Amniotic epithelial cell (primary cell): ENCODE data around the gene ODF4.
"Not testable (repeated sequence)": the region's sequence is repeated elsewhere in the genome, so short reads cannot be mapped to it uniquely, and the experiment has no call there.

Experiments used
- DNase-seq: peaks from one replicate; pipeline ENCODE4 v3.0.0-alpha.2; 2010; ENCODE audit warnings: low read depth

The ODF4 gene

GRCh38 chr17:8368193-8368592 lies 28.6 kb downstream of the ODF4 start:
- no peak for DNase-seq

GRCh38 chr17:8369944-8370343 lies 30.3 kb downstream of the ODF4 start:
- no peak for DNase-seq

DNA sequence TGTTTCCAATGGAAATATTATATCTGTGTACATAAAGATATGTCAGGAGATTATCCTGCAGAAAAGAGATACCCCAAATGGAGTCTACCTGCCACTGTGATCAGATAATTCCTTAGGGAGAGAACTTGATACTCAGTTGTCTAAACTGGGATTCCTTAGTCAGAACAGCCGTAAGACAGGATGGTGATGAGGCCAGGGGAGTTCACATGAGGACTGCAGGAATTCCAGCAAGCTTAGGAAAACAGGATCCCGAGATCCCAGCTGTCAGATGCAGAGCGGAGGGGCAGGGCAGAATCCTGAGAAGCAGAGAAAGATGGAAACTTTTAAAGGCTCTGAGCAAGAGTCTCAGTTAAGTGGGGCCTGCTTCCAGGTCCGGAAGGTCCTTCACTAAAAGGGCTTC lies 32.1 kb downstream of the ODF4 start:
- DNase-seq, result peak; percentile 33

- DNase-seq, result no peak
Measured at GRCh38 chr17:8372422-8372821, 32.8 kb downstream of the ODF4 start.

- DNase-seq, result not testable (repeated sequence)
Measured at GRCh38 chr17:8373856-8374255, 34.2 kb downstream of the ODF4 start.

DNA sequence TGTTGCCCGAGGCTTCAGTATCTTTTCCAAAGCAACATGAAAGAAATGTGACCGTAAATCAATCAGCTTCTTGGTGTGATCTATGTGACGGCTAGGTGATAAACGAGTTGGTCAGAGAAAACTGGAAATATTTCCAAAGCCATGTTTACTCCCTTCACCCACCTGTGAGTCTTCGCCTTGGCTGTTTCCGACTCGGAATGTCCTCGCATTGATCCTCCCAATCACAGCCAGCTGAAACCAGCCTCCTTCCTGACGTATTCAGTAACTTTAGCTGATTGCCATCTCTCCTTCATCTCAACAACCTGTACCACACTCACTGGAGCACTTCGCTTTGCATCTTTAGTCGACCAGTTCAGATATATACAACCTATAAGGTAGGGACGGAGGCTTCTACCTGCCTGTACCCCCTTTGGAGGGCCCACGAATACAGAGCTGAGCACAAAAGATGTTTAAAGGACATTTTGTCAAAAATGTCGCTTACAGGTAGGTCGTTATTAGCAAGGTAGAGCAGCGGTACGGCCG lies 36.2 kb downstream of the ODF4 start:
- peak; percentile 17 for DNase-seq

DNA sequence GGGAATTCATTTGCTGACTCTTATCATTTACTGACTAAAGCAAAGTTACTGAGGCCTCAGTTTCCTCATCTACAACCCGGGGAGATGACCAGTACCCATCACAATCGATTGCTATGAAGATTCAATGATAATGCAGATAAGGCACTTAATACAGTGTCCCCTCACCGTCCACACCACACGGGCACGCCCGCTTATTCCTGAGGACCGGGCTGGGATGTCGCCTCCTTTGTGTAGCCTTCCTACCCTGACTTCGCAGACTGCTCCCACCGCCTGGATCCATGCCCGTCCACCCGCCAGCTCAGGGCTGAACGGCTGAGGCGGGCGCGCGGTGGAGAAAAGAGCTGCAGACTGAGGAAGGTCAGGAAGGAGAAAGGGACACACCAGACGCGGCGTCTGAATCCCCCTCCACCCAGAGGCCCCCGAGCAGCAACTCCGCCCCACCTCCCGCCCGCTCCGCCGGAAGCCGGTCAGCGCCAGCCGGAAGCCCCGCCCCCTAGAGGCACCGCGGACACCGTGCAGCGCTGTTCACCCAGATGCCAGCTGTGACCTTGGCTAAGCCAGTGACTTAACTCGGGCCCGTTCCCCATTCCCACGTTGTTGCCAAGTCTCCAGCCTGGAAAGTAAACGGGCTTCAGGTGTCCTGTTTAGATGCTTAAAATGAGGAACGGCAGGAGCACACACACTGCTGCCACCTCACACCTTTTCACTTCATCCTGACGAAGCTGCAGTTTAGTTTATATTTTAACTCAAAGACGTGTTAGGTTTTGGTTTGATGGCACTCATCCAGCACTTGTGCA lies 36.8 kb downstream of the ODF4 start, which contains the start of gene KRABD2:
Gene KRABD2, minus strand, starts transcription at position 434 of the 797 bp plus-strand sequence.
- peak; percentile 77 for DNase-seq

- no peak for DNase-seq
Measured at GRCh38 chr17:8377422-8377821, 37.8 kb downstream of the ODF4 start.

DNA sequence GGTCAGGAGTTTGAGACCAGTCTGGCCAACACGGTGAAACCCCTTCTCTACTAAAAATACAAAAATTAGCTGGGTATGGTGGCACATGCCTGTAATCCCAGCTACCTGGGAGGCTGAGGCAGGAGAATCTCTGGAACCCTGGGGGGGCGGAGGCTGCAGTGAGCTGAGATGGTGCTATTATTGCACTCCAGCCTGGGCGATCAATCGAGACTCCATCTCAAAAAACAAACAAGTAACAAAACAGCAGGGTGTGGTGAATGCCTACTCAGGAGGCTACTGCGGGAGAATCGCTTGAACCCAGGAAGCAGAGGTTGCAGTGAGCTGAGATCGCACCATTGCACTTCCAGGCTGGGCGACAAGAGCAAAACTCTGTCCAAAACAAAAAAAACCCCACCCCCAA lies 38.5 kb downstream of the ODF4 start:
- not testable (repeated sequence) for DNase-seq

GRCh38 chr17:8380049-8380448 lies 40.4 kb downstream of the ODF4 start:
- no peak for DNase-seq

DNA sequence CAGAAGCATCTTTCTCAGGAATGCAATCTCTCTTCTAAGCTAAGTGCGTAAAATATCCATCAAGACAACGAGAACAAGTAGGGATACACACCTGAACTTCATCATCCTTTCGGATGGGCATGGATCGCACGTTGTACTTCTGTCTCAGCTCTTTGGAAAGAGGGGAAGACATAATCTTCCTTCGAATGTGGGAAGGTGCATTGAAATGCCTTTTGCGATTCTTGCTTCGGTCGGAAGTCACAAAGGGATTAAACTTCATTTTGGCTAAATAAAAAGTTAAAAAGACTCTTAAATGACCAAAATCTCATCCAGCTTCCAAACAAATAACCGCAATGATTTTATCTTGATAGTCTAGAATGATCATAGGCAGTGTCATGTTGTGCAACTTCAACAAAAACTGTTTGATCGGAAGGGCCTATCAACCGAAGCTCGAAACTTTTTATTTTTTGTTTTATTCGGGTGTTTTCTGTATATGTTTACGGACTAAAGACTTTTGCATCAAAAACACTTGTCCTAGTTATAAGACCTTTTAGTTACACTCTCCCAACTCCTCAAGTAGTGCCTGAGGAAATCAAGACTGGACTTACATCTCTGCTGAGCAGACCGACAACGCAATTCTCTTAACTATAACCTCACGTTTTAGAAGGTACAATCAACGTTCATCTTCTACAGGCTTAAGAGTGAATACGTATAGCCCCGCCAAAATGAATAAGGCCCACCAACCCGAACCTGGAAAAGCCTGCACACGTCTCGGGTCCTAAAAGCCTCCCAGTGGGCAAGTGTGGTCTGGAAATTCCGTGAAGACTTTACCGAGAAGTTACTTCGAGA lies 42.6 kb downstream of the ODF4 start:
- DNase-seq, result peak; percentile 17

DNA sequence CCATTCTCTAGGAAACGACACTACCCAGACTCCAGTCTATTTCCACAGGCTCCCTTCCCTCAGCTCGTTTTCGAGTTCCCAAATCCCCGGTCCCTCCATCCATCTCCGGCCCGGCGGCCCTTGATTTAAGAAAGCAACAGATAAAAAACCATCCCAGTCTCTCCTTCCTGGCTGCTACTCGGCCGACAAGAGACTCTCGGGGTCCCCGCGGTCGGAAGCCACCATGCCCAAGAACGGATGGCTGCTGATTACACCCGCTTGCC lies 43.2 kb downstream of the ODF4 start:
- no peak for DNase-seq

DNA sequence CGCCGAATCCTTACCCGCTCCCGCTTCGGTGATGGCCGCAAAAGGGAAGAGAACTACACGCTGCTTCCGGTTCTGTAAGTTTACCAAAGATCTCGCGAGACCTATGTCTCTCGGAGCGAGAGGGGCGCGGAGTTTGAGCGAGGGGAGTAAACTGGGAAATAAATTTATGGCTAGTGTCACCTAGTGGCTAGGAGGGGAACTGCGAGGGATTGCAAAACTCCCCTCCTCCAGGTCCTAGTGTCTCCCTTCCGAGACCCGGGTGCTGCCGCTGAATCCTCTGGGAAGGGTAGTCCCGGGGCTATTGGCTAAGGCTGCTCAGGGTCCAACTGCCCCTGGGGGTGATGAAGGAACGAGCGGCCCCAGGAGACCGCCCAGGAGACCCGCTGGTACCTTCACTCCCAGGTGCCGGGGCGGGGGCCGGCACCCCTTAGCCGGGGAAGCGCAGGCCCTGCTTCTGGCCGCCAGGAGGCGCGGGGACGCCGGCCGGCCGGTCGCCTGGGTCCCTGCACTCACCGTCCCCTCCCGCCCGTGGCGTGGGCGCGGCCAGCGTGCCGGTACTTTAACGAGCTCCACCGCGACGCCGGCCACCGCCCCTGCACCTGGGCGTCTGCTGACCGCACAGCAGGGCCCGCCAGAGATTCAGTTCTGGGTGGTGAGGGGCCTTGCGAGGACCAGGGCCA lies 43.6 kb downstream of the ODF4 start, which contains the start of gene RPL26:
Gene RPL26, minus strand, starts transcription at position 51 of the 680 bp plus-strand sequence. CDS start 883 bp downstream, outside the sequence.
- DNase-seq, result peak; percentile 97

DNA sequence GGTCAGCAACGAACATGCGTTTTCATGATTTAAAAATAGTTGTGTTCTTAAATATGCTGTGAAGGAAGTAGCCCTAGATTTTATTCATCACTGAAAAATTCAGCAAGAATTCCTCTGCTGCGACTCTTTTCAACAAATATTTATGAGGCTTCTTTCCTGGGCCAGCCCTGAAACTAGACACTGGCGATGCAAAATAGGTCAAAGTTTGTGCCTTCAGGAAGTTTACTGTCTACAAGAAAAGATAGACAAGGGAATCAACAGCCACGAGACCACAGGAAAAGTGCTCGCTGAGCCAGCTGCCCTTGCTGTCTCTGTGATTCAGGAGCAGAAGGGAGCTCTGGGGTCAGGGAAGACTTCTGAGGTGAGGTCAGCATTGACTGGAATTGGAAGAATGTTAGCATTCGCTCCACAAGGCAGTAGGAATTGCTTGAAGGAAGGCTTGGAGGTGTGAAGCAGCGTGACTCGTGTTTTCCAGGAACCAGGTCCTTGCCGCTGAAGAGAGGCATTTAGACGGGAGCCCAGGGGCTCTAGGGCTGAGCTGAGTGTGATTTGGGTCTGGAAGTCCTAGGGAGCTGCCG lies 45.2 kb downstream of the ODF4 start:
- DNase-seq, result peak; percentile 97

DNA sequence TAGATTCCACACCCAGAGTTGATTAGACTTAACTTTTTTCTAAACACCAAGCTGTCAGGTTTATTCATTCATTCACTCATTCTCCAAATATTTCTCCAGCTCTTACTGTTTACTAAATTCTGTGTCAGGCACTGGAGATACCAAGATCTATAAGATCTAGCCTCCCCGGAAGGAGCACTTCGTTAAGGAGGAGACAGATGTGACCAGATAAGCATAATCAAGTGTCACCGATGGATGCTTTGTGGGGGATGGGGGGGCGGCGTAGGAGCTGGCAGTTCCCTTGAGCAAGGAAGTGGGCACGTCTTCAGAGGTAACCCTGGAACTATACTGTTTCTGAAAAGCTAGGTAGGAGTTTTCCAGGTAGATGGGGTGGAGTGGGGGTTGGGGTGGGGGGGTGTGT lies 47.2 kb downstream of the ODF4 start:
- peak; percentile 7 for DNase-seq

DNA sequence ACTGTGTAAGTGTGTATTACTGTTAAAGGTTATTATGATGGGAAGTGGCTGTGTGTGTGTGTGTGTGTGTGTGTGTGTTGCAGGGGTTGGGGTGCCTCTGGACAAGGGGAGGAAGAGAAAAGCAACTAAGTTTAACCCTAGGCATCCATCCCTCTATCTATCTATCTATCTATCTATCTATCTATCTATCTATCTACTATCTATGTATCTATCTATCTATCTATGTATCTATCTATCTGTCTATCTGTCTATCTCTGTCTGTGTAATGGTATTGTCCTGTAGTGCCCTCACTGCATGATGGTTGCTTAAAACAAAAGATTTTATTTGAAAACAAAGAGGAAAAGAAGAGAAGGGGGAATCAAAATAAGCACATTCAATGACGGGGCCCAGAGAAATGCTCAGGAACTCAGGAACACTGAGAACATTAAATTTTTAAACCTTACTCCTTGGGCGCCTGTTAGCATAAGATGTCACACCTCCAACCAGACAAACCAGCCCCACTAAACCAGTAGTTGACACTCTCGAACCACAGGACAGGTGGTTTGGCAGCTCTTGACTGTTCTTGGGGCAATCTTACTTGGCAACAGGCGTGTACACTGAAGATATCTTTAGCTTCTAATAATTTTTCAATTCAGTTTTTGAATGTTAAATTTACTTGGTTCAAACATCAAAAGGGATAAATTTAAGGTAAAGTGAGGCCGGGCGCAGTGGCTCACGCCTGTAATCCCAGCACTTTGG lies 48.4 kb downstream of the ODF4 start:
- DNase-seq, result no peak

DNA sequence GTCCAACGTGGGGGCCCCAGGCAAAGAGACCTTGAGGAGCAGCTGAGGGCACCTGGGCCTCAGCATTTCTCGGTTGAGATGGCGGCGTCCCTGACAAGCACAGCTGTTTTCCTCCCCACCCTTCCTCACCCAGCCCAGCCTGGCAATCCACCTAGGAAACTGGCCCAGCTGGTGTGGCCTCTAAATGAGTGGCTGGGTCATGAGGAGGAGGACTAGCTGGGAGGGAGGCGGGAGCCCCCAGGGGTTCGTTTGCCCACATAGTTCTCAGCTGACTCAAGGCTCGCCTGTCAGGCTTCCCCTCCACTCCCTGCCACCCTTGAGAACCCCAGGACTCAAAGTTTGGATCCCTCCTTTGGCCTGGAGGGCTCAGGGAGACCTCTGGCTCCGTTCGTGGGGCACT lies 52.1 kb downstream of the ODF4 start:
- DNase-seq, result peak; percentile 18

DNA sequence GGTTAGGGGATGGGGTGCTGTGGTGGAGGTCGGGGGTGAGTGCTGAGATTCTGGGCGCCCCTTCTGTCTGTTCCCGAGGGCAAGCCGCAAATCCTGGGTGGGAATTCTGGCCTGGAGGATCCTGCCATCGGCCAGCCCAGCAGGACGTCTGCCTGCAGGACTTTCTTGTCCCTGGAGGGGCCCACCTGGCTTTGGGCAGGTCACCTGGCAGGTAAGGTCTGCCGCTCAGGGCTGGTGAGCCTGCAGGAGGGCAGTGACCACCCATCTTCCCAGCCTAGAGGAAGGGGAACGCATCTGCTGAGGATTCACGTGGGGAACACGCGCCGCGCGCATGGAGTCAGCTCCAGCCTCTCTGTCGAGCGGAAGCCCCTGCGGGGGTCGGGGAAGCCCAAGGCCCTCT lies 52.6 kb downstream of the ODF4 start:
- no peak for DNase-seq

DNA sequence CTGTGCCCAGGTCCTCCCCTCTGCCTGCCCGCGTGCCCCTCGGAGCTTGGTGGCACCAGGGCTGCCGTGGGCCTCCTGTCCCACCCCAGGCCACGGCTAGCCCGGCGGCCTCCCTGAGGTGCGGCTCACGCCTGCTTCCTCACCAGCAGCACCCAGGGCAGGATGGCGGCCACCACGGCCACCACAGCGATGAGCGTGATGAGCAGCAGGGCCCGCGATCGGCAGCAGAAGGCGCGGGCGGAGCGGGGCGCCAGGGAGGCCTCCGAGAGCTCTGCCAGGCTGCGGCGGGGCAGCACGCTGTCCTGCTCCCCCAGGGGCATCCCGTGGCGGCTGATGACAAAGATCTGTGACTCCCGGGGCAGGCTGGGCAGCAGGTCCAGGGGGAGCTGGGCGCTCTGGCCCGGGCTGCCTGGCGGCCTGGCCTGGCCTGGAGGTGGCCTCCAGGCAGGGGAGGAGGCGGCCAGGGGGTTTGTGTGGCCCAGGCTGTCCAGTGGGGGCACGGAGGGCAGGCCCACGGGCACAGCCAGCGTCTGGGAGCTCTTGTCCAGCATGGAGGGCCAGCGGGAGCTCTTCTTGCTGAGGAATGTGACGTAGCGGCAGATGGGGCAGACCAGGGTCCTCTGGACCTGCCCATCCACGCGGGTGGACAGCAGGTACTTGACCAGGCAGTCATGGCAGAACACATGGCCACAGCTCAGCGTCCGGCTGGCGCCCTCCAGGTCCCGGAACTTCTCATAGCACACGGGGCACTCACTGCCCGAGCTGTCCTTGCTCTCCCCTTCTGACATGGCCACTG lies 53.2 kb downstream of the ODF4 start:
- no peak for DNase-seq

- no peak for DNase-seq
Measured at GRCh38 chr17:8393470-8394231, 54.0 kb downstream of the ODF4 start.
